Stomach (tissue), 4 donors: Measurements from ENCODE around the gene LEFTY1.

Source experiments
- CTCF ChIP-seq, 7 experiments: fragments of 450-650 bp in 4 of 7; fragments of 200-600 bp in 3 of 7; sonication (generic) in 3 of 7; IDR thresholded peaks; one replicate each; pipeline ENCODE4 v1.5.1; 2016 to 2019; ENCODE audit warnings: antibody characterized with exemption in 7 of 7, control low read depth in 2 of 7, mild to moderate bottlenecking in 1 of 7
- EP300 ChIP-seq: sonication (generic); formaldehyde crosslinking; IDR thresholded peaks from one replicate; pipeline ENCODE4 v1.6.1; 2017; ENCODE audit warnings: antibody characterized with exemption
- POLR2A ChIP-seq, 4 donors: fragments of 450-650 bp; IDR thresholded peaks; one replicate each; pipeline ENCODE4 v1.6.1; 2016; ENCODE audit warnings: antibody characterized with exemption in 4 of 4, control low read depth in 2 of 4, mild to moderate bottlenecking in 1 of 4, moderate library complexity in 1 of 4
- POLR2AphosphoS5 ChIP-seq, 3 donors: sonication (generic); formaldehyde crosslinking; IDR thresholded peaks; one replicate each; pipeline ENCODE4 v1.6.1; 2016; ENCODE audit warnings: antibody characterized with exemption in 3 of 3

GRCh38 chr1:225868631-225869330 lies 20.2 kb downstream of the LEFTY1 start:
- TF ChIP-seq POLR2A (IDR thresholded peaks at IDR 0.05) (no peak), CTCF (IDR thresholded peaks at IDR 0.05) (no peak), POLR2AphosphoS5 (IDR thresholded peaks at IDR 0.05) (no peak), EP300 (no peak)
